ENCODE data around the gene SERPINA3. TPM values are rescaled to one million over a fixed set of nuclear protein-coding genes. Genes with fewer than 3 reads are reported as not detected.

The SERPINA3 gene
- total RNA-seq, 4 donors from 2014 or later: 111 to 209 (median 125) TPM

DNA sequence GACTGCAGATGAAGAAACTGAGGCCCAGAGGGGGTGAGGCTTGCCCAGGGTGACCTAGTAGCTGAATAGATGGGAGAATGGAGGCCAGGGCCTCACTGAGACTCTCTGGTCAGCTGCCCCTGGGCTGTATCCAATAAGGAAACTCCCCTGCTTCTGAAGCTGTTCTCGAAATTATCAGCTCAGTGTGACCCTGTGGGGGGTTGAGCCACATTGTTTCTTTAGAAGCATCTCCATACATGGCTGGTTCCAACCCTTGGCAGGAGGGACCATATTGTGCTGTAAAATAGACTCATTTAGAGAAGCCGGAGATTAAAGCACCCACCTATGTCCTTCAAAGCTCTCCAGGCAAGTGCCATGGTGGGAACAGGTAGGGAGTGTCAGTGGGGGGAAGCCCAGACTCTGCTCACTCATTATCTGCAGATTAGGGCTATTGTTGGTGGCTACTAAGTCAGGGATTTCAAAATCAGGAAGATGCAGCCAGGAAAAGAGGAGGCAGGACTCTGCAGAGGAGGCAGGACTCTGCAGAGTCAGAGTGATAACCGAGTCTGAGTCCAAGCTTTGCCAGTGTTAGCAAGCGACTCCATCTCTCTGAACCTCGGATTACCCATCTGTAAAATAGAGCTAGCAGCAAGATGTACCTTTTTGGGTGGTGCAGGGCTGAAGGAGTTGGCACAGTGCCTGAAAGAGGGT is 27.5 kb upstream of the SERPINA3 start:
- ATAC-seq (ENCODE audit: low FRiP score) (no peak), DNase-seq (ENCODE audit: low spot score) (no peak)
- TF ChIP-seq, protein P1, sequence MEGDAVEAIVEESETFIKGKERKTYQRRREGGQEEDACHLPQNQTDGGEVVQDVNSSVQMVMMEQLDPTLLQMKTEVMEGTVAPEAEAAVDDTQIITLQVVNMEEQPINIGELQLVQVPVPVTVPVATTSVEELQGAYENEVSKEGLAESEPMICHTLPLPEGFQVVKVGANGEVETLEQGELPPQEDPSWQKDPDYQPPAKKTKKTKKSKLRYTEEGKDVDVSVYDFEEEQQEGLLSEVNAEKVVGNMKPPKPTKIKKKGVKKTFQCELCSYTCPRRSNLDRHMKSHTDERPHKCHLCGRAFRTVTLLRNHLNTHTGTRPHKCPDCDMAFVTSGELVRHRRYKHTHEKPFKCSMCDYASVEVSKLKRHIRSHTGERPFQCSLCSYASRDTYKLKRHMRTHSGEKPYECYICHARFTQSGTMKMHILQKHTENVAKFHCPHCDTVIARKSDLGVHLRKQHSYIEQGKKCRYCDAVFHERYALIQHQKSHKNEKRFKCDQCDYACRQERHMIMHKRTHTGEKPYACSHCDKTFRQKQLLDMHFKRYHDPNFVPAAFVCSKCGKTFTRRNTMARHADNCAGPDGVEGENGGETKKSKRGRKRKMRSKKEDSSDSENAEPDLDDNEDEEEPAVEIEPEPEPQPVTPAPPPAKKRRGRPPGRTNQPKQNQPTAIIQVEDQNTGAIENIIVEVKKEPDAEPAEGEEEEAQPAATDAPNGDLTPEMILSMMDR (IDR thresholded peaks at IDR 0.05): no peak

GRCh38 chr14:94586635-94587034 is 25.6 kb upstream of the SERPINA3 start:
- ATAC-seq (ENCODE audit: low FRiP score): no peak
- TF ChIP-seq, protein P1 (IDR thresholded peaks at IDR 0.05): no peak
- DNase-seq (ENCODE audit: low spot score): no peak

DNA sequence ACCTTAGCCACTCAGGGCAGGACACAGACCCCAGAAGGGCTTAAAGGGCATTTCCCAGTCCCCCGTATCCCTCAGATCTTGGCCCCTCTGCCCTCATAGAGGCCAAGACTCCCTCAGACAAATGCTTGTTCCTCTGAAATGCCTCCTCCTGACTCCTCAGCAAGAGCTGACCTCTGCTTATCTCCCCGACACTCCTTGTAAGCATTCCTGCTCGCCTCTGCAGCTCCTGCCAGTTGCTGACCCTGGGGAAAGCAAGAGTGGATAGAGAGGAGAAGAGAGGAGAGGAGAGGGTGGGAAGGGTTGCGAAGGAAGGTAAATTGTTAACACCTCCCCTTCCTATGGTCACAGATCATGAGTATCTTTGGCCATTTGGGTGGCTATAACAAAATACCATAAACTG is 23.9 kb upstream of the SERPINA3 start:
- TF ChIP-seq, protein P1 (IDR thresholded peaks at IDR 0.05): no peak
- ATAC-seq (ENCODE audit: low FRiP score) (no peak), DNase-seq (ENCODE audit: low spot score) (no peak)

- TF ChIP-seq, protein P1 (IDR thresholded peaks at IDR 0.05): no peak
- no peak for DNase-seq (ENCODE audit: low spot score)
- no peak for ATAC-seq (ENCODE audit: low FRiP score)
Observed at GRCh38 chr14:94591073-94591472, 21.1 kb upstream of the SERPINA3 start.

DNA sequence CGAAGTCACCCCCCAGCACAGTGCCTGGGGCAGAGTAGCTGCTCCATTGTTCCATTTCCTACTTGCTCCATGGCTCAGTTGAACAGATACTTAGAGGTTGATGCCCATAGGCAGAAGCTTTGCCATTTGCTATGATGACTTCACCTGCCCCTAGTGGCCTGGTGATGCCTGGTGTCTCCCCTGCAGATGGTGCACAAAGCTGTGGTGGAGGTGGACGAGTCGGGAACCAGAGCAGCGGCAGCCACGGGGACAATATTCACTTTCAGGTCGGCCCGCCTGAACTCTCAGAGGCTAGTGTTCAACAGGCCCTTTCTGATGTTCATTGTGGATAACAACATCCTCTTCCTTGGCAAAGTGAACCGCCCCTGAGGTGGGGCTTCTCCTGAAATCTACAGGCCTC is 20.3 kb upstream of the SERPINA3 start:
- TF ChIP-seq, protein P1 (IDR thresholded peaks at IDR 0.05): no peak
- no peak for DNase-seq (ENCODE audit: low spot score)
- ATAC-seq (ENCODE audit: low FRiP score): no peak

GRCh38 chr14:94592457-94592856 is 19.7 kb upstream of the SERPINA3 start:
- ATAC-seq (ENCODE audit: low FRiP score) (no peak), DNase-seq (ENCODE audit: low spot score) (no peak)
- TF ChIP-seq, protein P1 (IDR thresholded peaks at IDR 0.05): no peak

DNA sequence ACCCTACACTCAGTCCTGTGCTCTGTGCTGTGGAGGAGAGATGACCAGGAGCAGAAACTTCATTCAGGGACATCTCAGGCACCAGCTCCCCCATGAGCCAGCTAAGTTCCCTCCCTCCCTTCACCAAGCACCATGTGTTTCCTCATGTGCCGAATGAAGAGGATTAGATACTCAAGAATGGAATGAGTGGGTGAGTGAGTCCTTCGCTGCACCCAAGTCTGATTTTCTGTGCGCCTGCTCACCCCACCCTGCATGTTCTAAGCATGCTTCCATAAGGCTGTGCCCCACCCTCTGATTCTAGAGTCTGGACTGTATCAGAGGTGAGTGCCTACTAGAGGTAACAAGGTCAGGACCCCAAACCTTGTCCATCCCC is 18.8 kb upstream of the SERPINA3 start:
- ATAC-seq (ENCODE audit: low FRiP score) (no peak), DNase-seq (ENCODE audit: low spot score) (no peak)
- TF ChIP-seq, protein P1 (IDR thresholded peaks at IDR 0.05): no peak
